GM19035 (cell line): Measurements from ENCODE around the gene LRATD1.
"Not testable (repeated sequence)": the region's sequence is repeated elsewhere in the genome, so short reads cannot be mapped to it uniquely, and the experiment has no call there.

ENCODE experiments used
- ATAC-seq: cut with Tn5 transposase; IDR thresholded peaks from one replicate; pipeline ENCODE4 v1.9.1; 2021; ENCODE audit not compliant: unreplicated experiment

Gene LRATD1, protein sequence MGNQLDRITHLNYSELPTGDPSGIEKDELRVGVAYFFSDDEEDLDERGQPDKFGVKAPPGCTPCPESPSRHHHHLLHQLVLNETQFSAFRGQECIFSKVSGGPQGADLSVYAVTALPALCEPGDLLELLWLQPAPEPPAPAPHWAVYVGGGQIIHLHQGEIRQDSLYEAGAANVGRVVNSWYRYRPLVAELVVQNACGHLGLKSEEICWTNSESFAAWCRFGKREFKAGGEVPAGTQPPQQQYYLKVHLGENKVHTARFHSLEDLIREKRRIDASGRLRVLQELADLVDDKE

DNA sequence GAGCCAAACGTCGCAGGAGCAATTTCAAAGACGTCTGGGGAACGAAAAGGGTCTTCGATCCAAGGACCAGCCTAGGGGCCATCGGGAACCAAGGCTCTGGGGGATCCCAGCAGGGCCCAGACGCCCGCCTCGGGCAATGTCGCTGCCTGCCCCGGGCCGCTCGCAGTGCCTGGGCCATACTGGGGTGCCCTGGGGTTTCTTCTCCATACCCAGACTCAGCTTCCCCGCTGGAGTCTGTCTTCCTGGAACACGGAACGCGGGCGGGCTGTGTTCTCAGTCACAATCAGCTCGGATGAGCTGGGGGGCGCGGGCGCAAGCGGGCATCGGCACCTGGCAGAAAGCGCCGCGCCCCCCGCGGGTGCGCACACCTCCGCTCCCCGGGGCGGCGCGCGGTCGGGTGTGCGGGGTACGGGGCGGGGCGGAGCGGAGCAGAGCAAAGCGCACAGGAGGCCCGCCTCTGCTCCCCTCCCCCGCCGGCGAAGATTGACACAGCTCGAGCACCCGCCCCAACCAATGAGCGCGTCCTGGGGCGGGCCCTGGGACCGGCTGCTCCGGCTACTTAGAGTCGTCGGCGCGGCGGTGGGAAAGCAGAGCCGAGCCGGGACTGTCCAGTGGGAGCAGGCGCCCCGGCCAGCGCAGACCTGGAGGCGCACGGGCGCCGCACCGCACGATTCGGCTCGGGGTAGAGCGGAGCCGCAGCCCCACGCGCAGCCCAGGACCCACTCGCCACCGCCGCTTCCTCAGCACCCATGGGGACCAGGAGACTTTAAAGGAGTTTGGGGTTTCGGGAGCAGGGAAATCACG is at the start of gene LRATD1:
Gene LRATD1 (plus strand): TSS at position 585 of the 804 bp plus-strand sequence. CDS start 1,263 bp downstream, outside the sequence.
- no peak for ATAC-seq

DNA sequence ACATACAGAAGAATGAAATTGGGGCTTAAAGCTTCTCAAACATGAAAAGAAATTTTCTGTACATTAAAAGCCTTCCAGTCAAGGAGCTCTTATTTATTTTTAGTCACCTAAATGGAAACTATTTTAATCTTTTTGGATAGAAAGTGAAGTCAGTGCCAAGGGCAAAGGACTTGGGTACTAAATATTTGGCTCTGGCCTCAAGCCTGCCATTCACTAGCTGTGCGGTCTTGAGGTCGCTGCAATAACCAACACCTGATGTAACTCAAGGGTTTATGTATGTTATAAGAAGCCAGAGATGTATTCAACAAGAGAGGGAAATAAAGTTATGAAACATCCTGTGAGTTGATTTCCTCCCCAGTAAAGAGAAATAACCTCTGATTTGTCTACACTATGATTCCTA is 49.5 kb upstream of the LRATD1 start:
- no peak for ATAC-seq

DNA sequence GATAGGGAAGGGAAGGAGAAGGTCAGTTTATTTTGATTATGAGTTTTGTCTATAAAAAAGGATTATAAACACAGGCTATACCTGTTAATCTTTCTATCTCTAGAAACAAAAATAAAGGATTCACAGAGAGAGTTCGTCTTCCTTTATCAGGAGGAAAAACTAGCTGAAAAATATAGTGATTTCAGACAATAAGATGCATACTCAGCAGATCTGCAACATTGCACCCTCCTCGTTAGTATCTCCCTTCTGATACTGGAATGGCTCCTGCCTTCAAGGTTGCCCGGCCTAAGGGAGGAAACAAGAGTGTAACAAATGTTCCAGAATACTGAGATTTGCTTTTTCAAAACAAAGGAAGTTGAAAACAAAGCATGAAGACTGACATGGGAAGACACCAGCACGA is 48.7 kb upstream of the LRATD1 start:
- ATAC-seq: no peak

DNA sequence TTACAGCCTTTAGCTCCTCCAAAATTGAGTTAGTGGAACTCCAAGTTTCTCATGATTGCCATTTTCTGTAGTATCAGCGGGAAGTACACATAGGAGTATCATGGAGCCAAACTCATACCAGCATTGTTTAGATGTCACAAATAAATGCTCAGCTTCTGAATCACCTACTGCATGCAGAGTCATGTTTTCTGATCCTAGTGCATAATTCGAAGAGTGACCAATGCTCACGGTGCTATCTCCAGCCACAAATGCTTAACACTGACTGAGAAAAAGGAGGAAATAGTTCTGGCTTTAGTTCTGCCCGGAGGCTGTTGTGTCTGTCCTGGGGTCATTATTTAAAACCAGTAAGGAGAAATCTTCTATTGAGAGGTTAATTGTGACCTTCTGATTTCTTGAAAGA is 45.4 kb upstream of the LRATD1 start:
- no peak for ATAC-seq

DNA sequence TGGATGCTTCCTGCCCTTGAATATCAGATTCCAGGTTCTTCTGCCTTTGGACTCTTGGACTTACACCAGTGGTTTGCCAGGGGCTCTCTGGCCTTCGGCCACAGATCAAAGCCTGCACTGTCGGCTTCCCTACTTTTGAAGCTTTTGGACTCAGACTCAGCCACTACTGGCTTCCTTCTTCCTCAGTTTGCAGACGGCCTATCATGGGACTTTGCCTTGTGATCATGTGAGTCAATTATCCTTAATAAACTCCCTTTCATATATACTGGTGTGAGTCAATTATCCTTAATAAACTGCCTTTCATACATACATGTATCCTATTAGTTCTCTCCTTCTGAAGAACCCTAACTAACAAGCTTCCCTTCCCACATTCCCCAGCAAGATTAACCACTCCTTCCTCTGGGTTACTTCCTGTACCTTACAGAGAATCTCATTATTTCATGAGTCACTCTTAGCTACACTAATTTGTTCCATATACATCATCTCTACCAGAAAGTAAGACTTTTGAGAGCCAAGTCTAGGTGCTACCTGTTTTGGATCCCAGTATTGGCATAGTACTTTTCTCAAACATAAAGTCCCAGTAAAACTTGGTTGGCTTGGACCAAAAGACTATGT is 31.3 kb upstream of the LRATD1 start:
- no peak for ATAC-seq

DNA sequence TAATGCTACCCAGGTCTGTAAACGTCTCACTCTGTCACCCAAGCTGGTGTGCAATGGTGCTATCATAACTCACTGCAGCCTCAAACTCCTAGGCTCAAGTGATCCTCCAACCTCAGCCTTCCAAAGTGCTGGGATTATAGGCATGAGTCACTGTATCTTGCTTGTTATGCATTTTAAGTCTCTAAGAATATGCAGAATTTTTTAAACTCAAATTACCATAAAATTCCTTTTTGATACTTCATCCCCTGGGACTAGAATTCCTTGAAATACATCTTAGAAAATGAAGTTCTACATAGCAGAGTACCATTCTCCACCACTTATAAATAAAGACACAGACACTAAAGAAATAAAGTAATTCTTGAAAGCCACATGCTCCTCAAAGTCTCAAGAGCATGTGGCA is 30.2 kb upstream of the LRATD1 start:
- ATAC-seq: no peak

DNA sequence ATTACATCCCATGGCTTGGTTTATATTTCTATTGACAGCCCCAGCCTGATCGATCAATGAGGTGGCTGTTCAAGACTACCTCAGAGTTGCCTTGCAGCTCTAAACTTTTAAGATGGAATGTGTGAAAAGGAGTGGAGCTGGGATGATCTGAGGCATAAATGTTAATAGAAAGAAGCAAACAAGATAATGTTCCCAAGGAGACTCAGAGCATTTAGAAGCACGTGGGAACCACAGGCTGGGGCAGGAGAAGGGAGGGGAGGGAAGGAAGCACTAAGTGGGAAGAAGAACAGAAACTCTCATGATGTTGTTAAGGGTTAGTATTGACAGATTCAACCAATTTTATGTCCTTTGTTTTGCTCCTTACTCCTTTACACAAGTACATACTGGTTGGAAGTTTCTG is 28.8 kb upstream of the LRATD1 start:
- no peak for ATAC-seq

DNA sequence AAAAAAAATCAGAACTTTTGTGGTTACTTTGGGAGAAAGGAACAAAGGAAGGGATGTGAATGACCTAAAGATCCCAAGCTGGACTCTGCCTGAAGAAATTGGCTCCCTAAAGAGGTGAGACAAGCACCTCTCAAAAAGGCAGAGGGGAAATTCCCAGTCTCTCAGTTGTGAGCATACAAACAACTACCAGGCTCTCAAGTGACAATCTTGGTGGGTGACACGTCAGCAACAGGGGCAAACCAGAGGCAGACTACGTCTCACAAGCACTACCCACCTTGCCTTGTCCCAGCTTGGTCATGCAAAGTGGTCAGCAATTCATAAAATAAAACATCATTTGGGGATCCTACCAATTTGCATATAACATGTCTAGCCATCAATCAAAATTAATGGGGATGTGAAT is 24.3 kb upstream of the LRATD1 start:
- no peak for ATAC-seq

DNA sequence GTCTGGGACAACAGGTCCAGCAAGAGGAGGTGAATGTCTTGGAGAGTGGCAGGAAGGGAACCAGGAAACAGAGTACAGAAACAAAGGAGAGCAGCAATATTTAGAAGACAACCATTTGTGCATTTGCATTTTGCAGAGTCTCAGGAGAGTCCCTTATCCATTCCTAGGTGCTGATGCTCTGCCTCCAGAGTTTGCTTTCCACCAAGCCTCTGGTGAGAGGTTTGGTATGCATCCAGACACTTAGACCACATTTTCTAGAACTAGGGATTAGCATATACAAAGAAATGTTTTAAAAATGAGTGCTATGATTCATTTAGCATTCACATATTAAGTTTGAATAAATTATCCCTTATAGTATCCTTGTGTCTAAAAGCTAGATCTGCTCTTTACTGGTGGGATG is 18.5 kb upstream of the LRATD1 start:
- ATAC-seq: no peak

DNA sequence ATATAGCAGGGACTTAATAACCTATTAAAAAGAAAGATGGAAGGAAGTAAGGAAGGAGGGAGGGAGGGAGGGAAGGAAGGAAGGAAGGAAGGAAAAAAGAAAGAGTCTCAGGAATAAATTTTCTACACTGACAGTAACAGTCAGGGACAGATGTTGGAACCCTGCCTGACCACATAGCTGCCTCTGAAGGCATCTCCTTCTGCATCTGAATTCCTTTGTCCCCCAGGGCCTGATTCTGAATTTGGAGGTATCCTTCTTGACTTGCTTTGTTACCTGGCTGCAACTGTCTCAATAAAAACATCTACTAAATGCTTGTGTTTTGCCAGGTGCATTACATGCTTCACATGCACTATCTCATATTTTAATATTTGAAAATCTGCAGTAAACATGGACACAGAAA is 17.4 kb upstream of the LRATD1 start:
- no peak for ATAC-seq

DNA sequence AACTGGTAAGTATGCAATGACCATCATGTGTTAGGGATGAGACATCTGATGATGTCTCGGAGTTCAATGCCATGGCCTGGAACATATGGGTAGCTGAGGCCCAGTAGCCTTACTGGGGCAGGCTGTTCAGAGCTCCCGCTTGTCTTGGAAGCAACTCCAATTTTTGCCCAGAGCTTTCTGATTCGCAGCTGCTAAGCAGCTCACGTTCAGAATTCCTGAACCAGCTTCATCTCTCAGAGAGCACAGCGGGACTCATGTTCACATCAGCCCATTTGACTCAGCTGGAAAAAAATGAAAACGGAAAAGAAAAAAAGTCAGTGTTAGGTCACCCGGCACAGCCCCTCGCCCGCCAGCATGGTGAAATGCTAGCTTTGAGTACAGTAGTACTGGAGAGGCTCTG is 16.8 kb upstream of the LRATD1 start:
- no peak for ATAC-seq

DNA sequence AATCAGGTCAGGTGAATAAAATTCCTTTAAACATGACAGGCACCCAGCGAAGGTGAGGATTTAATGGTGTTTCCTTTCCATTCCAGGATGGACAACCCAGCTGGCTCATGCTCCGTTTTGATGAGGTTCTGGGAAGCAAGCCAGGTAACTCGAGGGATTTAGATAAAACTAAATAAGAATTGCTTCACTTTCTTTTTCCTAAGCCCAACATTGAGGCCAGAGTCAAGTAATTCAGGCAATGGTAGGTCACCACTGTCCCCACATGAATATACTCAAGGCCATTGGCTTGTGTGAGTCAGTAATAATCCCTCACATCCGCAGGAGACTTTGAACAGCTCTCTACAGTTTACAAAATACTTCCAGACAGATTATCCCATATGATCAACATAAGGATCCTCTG is 16.2 kb upstream of the LRATD1 start:
- no peak for ATAC-seq

DNA sequence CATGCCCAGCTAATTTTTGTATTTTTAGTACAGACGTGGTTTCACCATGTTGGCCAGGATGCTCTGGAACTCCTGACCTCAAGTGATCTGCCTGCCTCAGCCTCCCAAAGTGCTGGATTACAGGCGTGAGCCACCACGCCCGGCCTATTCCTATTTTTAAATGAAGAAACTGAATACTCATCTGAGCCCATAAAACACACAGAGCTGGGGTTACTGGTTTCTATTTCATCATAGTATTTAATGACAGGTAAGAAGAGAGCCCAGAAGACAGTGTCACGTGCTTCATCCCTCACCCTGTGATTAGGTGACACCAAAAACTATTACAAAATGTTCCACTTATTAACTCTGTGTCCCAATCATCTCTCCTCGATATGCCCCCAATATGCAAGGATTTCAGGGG is 15.6 kb upstream of the LRATD1 start:
- no peak for ATAC-seq

DNA sequence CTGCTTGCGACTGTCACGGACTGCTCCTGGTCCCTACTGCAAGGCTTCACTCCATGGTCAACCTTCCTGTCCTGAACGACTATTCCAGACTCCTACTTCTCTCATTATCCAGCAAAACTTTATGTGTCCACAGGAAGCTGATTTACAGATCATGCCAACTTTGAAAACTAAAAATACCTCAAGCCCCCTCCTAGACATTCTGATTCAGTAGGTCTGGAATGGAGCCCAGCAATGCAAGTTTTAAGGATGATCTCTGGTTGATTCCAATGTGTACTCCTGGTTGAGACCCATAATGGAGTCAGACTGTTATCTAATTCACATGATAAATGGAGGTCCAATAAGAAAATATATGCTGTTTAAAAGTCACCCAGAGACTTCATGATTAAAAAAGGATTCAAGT is 13.1 kb upstream of the LRATD1 start:
- ATAC-seq: no peak

DNA sequence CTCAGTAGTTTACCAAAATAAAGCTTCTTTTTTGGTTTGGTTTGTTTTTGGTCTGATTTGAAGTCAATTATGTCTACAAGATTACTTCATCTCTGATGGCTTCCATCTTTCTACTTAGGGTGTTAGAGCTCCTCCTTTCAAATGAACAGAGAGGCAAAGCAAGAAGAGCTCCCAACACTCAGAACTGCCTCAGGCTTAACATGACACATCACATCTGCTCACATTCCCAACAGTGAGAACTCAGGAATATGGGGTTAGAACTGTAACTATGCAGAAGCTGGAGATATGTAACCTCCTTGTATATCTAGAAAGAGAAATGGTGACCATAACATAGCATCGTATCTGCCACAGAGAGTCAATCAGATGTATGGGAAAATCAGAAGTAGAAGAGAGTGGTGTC is 11.4 kb upstream of the LRATD1 start:
- no peak for ATAC-seq

DNA sequence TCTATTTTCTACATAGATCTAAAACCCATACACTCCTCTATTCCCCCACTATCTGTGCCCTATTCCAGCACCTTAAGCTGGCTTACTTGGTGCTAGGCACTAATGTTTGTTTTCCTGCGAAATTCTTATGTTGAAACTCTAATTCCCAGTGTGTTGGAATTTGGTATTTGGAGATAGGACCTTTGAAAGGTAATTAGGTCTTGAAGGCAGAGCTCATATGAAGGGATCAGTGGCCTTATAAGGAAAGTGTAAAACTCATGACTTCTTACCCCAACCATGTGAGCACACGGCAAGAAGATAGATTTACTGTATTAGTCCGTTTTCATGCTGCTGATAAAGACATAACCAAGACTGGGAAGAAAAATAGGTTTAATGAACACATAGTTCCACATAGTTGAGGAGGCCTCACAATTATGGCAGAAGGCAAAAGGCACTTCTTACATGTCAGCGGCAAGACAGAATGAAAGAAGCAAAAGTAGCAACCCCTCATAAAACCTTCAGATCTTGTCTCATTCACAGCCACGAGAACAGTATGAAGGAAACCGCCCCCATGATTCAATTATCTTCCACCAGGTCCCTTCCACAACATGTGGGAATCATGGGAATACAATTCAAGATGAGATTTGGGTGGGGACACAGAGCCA is 10.5 kb upstream of the LRATD1 start:
- ATAC-seq: no peak

DNA sequence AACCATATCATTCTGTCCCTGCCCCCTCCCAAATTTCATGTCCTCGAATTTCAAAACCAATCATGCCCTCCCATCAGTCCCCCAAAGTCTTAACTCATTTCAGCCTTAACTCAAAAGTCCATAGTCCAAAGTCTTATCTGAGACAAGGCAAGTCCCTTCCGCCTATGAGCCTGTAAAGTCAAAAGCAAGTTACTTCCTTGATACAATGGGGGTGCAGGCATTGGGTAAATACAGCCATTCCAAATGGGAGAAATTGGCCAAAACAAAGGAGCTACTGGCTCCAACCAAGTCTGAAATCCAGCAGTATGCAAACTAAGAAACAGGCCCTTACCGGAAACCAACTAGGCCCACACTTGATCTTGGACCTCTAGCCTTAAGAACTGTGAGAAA is 10.0 kb upstream of the LRATD1 start:
- ATAC-seq: not testable (repeated sequence)

DNA sequence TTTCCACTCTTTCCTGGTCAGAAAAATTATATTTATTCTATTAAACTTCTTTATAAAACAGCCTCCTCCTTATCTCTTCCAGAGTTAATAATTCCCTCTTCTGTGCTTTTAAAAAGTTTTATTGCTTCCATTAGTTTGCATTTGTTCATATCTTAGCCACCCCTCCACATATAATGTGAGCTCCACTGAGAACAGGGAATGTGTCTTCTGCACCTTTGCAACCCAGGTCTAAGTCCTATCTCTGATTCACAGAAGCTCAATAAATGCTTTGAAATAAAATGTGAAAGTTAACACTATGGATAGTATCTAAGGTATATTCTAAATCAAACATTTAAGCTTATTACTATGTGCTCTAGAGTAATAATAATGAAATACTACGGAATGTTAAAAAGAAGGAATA is 9.3 kb upstream of the LRATD1 start:
- ATAC-seq: no peak

DNA sequence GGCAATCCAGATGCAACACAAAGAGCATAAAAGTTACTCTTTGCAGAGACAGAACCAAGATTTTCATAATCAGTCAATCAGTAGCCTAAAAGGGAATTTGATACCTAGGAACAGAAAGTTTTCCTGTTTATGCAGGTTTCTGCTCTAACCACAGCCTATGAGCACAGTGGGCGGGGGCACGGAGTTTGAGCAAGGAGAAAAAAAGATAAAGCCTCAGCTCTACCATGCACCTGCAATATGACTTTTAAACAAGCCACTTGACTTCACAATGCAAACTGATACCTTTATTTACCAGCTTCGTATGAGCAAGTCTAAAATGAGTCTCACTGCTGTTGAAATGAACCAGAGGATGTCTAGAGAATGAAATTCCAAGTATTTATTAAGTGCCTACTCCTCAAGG is 5.6 kb upstream of the LRATD1 start:
- no peak for ATAC-seq

DNA sequence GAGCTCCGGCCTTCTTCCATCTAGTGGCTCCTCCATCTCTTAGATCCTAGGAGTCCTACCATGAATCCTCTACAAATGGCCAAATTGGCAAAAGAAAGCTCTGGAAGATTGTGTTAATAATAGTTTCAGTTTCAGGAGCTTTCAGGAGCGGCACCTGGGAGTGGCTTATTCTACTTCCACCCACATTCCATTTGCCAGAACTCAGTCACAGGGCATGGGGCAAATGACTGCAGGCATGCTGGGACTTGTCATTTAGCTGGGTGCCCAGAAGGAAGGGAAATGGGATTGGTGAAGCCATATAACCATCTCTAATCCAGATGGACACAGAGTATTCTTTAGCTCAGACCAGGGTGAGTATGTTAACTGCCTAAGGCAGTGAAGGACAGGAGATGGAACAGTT is 3.6 kb upstream of the LRATD1 start:
- ATAC-seq: no peak

DNA sequence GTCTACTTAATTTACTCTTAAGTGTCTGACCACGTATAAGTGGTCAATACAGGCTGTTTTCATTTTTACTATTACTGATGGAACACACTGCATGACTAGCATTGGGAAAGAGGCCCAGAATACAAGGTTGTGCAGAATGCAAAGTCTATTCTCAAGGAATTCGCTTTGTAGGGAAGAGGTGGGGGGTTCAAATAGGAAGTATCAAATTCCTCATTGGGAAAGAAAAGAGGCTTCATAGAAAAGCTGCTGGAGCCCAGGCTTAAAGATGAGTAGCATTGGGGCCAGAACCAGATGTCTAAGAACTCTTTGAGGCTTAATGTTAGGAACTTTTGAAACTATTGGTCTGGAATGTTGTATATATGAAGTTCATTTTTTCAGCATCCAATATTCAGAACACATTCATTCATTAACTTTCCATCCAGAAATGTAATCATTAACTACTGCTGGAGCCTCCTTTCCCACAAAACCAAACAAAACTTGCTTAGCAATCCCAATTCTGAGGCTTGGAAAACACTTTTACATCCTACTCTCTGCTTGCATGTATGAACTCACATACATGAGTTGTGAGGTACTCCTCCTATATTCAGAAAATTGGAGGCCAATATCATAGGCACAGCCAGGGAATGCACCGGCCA is 994 bp upstream of the LRATD1 start:
- no peak for ATAC-seq
